Body of pancreas (tissue), 4 donors: ENCODE data around the gene ZNF335. TPM values are rescaled to one million over a fixed set of nuclear protein-coding genes. Genes with fewer than 3 reads are reported as not detected.
A peak's percentile ranks its signal among the peaks of the same experiment; 100 is the strongest.

Experiments used
- ATAC-seq: fragments of 150-250 bp; one replicate; pipeline ENCODE4 v1.9.1; 2016
- DNase-seq, 4 donors: peaks; one replicate each; pipeline ENCODE4 v3.0.0-alpha.2; 2019
- H3K27ac ChIP-seq, 4 donors: fragments of 200-600 bp; sonication (generic); 1 replicate in 3 of 4; 2 replicates in 1 of 4; pipeline versions ENCODE4 v1.5.1 to v1.6.1; 2016 to 2019; ENCODE audit warnings: mild to moderate bottlenecking in 1 of 4, mixed read lengths in 1 of 4, moderate library complexity in 1 of 4
- H3K27me3 ChIP-seq, 2 donors: fragments of 200-600 bp; sonication (generic); one replicate each; pipeline ENCODE4 v1.6.0; 2016; ENCODE audit warnings: mild to moderate bottlenecking in 1 of 2
- H3K36me3 ChIP-seq, 2 donors: fragments of 200-600 bp; sonication (generic); replicated peaks in 1 of 2; 2 replicates each; pipeline ENCODE4 v1.5.1; 2016; ENCODE audit warnings: low read depth in 2 of 2; ENCODE audit not compliant: insufficient read depth in 1 of 2
- H3K4me1 ChIP-seq: fragments of 200-600 bp; sonication (generic); one replicate; pipeline ENCODE4 v1.6.0; 2016
- H3K4me3 ChIP-seq, 2 donors: fragments of 200-600 bp; sonication (generic); 1 replicate in 1 of 2; 2 replicates in 1 of 2; pipeline ENCODE4 v1.5.1; 2016 to 2019
- H3K9me3 ChIP-seq, 3 donors: fragments of 200-600 bp; sonication (generic); 1 replicate in 2 of 3; 2 replicates in 1 of 3; pipeline ENCODE4 v1.5.1; 2016
- POLR2A ChIP-seq, 3 donors: fragments of 450-650 bp; IDR thresholded peaks; one replicate each; pipeline ENCODE4 v1.6.1; 2016; ENCODE audit warnings: antibody characterized with exemption in 3 of 3, mild to moderate bottlenecking in 2 of 3
- WGBS, 2 donors: methylation state at CpG; one replicate each; pipeline ENCODE4 v1.1.5; 2017; 5-methylcytosine and 5-hydroxymethylcytosine counted together
- intact Hi-C: fragments of 100-400 bp; cut with DNase I; formaldehyde crosslinking; loops from one replicate; pipeline ENCODE4 v1.15.1; 2023
- total RNA-seq, 2 donors: library from RNA; depleted of rRNA; stranded (reverse); fragments of >200 nt; gene quantifications; one replicate each; pipeline ENCODE4 v1.1.0, GENCODE V29; 2016
- TF ChIP-seq, protein P1 (sequence below), 7 experiments: fragments of 450-650 bp in 4 of 7; fragments of 200-600 bp in 3 of 7; sonication (generic) in 3 of 7; IDR thresholded peaks; one replicate each; pipeline ENCODE4 v1.5.1; 2016 to 2019; ENCODE audit warnings: antibody characterized with exemption in 7 of 7

The ZNF335 gene
- total RNA-seq, 2 donors from 2014 or later = 21.8 to 41.9 TPM

DNA sequence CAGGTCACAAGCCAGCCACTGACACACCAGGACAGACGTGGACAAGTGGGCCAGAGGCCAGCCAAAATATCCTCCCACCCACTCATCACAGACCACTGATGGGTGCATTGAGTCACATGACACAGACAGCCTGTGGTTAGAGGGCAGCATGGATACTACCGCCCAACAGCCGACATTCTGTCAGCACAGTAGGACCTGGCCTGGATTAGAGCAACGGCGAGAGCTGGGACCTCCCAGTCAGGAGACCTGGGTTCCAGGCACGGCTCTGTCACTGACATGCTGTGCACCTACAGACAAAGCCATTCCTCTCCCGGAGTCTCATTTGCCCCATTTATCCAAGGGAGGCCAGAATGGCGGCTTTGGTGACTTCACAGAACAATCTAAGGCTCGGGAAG is 8.0 kb downstream of the ZNF335 start:
- ATAC-seq = no peak
- Histone ChIP-seq H3K27ac (no peak overlapping the region), H3K9me3 (no peaks in the 10 kb centered on the region), H3K4me1 (no peaks in the 10 kb centered on the region), H3K27me3 (no peaks in the 10 kb centered on the region), H3K4me3 (no peak overlapping the region), H3K36me3 (peaks cover 19 to 48% of the 10 kb centered on the region in 2 donors)
- intact Hi-C loops = loop anchor here (10.0 kb wide), 1 partner anchor 69 kb away; the partner anchor contains the start of genes CTSA and NEURL2
- DNase-seq = peak in 1 of 4 donors; percentile 10
- WGBS, 2 donors = 82 to 91% methylated on average over 3 to 9 of the region's 9 CpGs
- TF ChIP-seq POLR2A (IDR thresholded peaks at IDR 0.05) = no peak
- TF ChIP-seq, protein P1, sequence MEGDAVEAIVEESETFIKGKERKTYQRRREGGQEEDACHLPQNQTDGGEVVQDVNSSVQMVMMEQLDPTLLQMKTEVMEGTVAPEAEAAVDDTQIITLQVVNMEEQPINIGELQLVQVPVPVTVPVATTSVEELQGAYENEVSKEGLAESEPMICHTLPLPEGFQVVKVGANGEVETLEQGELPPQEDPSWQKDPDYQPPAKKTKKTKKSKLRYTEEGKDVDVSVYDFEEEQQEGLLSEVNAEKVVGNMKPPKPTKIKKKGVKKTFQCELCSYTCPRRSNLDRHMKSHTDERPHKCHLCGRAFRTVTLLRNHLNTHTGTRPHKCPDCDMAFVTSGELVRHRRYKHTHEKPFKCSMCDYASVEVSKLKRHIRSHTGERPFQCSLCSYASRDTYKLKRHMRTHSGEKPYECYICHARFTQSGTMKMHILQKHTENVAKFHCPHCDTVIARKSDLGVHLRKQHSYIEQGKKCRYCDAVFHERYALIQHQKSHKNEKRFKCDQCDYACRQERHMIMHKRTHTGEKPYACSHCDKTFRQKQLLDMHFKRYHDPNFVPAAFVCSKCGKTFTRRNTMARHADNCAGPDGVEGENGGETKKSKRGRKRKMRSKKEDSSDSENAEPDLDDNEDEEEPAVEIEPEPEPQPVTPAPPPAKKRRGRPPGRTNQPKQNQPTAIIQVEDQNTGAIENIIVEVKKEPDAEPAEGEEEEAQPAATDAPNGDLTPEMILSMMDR (IDR thresholded peaks at IDR 0.05) = no peak

DNA sequence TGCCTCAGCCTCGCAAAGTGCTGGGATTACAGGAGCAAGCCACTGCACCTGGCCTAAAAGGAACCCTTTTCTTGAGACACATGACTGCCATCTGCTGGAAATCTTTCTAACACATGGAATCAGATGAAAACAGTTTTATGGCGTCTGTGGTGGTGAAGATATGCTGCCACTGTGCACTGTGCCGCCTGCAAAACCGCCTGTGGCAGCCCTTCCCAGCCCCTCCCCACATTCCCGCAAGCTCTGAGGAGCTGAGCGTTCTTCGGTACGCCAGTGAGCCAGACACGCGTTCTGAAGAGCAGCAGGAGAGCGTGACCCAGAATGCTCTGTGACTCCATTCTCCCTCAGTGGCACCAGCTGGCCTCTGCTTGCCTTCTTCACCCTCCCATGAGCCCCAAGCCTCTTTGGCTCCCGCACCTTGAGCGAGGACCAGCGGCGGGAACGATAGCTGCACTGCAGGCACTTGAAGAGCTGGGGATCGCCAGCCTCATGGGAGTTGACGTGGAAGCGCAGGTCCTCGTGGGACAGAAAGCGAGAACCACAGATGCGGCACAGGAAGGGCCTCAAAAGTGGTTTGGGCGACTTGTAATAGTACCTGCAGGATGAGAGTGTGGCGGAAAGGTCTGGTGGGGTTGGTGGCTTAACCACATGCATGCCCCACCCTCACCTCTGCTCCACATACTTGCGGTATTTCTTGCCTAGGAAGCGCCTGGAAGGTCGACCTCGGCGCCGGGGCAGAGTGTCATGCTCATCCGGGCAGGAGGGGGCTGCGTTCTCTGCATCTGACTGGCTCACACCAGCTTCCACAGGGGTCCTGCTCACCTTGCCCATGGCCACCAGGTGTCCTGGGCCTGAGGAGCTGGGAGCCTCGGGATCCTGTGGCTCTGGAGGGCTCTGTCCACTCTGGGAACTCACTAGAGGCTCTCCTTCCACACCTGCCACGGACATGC is 8.7 kb downstream of the ZNF335 start:
- 69 to 85% methylated on average over 22 to 31 of the region's 34 CpGs for WGBS, 2 donors
- ATAC-seq = peak; percentile 56
- H3K36me3 ChIP-seq = peaks cover 26 to 53% of the 10 kb centered on the region in 2 donors
- H3K4me3 ChIP-seq = no peak overlapping the region
- DNase-seq = peak in 3 of 4 donors; percentile 35 to 72 (median 47)
- no peaks in the 10 kb centered on the region for H3K4me1 ChIP-seq
- intact Hi-C loops = loop anchor here (10.0 kb wide), 1 partner anchor 69 kb away; the partner anchor contains the start of genes CTSA and NEURL2
- no peaks in the 10 kb centered on the region for H3K9me3 ChIP-seq
- TF ChIP-seq POLR2A (IDR thresholded peaks at IDR 0.05) = no peak
- TF ChIP-seq, protein P1 (IDR thresholded peaks at IDR 0.05) = peak in 6 of 7 experiments; percentile 25 to 65 (median 52)
- H3K27me3 ChIP-seq = no peaks in the 10 kb centered on the region
- no peak overlapping the region for H3K27ac ChIP-seq

DNA sequence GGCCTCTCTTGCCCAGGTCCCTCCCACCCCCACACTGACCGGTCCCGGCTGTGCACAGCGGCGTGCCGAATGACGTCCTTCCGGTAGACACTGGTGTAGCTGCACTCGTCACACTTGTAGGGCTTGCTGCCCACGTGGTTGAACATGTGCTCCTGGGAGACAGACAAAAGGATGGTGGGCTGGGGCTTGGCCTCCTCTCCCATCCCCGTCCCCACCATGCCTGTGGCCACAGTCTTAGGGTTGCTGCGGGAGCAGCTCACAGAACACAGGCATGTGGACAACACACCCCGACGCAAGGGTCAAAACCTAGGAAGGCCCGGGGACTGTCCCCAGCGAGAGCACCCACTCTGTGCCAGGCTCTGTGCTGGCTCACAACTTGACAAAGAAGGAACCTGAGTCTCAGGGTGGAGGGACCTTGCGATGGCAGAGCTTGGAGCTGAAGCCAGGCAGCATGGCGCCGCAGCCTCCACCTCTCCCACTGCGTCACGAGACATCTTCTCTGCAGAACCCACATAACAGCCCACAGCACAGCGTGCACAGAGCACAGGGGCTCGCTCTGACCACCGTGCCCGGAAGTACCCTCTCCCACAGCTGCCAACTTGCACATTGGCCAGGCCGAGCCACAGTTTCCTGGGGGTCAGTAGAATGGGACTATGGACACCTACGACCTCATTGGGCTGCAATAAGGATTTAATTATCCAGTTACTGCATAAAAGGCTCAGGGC is 9.8 kb downstream of the ZNF335 start:
- H3K4me1 ChIP-seq = no peaks in the 10 kb centered on the region
- H3K27ac ChIP-seq = no peak overlapping the region
- no peaks in the 10 kb centered on the region for H3K9me3 ChIP-seq
- ATAC-seq = no peak
- H3K27me3 ChIP-seq = no peaks in the 10 kb centered on the region
- no peak for TF ChIP-seq POLR2A (IDR thresholded peaks at IDR 0.05)
- TF ChIP-seq, protein P1 (IDR thresholded peaks at IDR 0.05) = no peak
- intact Hi-C loops = loop anchor here (10.0 kb wide), 1 partner anchor 67 kb away; the partner anchor contains the start of genes CTSA and NEURL2
- peak in 2 of 4 donors; percentile 9 to 10 for DNase-seq
- 94 to 95% methylated on average over 11 to 25 of the region's 26 CpGs for WGBS, 2 donors
- H3K36me3 ChIP-seq = peaks cover 22 to 56% of the 10 kb centered on the region in 2 donors
- H3K4me3 ChIP-seq = no peak overlapping the region

DNA sequence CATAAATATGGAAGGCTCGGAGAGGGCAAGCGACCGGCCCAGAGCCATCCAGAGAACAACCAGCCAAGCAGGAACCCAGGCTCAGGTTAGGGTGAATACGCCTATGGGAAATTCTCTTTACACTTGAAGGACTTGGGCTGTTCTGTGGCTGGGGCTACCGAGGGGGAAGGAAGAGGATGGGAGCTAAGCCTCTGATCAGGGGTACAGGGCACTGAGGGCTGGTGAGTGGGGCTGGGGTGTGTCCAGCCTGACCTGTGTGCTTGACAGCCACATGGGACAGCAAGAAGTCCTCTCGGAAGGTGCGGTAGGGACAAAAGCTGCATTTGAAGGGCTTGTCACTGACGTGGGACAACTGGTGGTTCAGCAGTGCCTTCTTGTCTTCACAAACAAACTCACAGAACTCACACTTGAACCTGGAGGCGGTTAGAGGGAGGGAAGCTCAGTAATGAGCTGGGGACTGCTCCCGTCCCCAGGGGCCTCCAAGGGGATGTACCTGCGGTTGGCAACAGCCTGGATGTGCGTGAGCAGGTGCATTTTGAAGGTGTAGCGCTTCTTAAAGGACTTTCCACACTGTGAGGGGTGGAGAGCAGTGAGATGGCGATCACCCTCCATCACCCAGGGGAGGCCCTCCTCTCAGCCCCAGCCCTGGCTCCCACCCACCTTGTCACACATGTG is 11.9 kb downstream of the ZNF335 start:
- ATAC-seq (no peak), DNase-seq (peak in 1 of 4 donors; percentile 7)
- Histone ChIP-seq H3K9me3 (no peaks in the 10 kb centered on the region), H3K4me3 (no peak overlapping the region), H3K27ac (no peak overlapping the region), H3K27me3 (no peaks in the 10 kb centered on the region), H3K4me1 (no peaks in the 10 kb centered on the region), H3K36me3 (peaks cover 22 to 52% of the 10 kb centered on the region in 2 donors)
- TF ChIP-seq, protein P1 (IDR thresholded peaks at IDR 0.05) = no peak
- no peak for TF ChIP-seq POLR2A (IDR thresholded peaks at IDR 0.05)
- intact Hi-C loops = loop anchor here (10.0 kb wide), 1 partner anchor 65 kb away; the partner anchor contains the start of genes CTSA and NEURL2
- 91 to 96% methylated on average over 14 of the region's 14 CpGs for WGBS, 2 donors
